GM10248 (cell line): Measurements from ENCODE around the gene QKI.

Experiments
- CTCF ChIA-PET: fragments of 300-600 bp; sonication (Branson Sonifier 250); formaldehyde crosslinking; extraction: SDS; loops from one replicate; lab custom pipeline; 2021; ENCODE audit warnings: antibody characterized with exemption; lab: Yijun Ruan, JAX
- POLR2A ChIA-PET: fragments of 350-650 bp; sonication (Branson Sonifier 250); formaldehyde crosslinking; extraction: SDS; loops from one replicate; lab custom pipeline; 2020; ENCODE audit warnings: antibody characterized with exemption; lab: Yijun Ruan, JAX
- DNase-seq: peaks from one replicate; pipeline ENCODE4 v3.0.0; 2012; ENCODE audit errors: extremely low spot score
- TF ChIP-seq, protein P1 (sequence below): IDR thresholded peaks from 2 replicates; pipeline ENCODE4 v1.5.1; 2012; ENCODE audit warnings: mild to moderate bottlenecking, low read depth; ENCODE audit errors: extremely low read depth, missing control alignments, control extremely low read depth

QKI gene

DNA sequence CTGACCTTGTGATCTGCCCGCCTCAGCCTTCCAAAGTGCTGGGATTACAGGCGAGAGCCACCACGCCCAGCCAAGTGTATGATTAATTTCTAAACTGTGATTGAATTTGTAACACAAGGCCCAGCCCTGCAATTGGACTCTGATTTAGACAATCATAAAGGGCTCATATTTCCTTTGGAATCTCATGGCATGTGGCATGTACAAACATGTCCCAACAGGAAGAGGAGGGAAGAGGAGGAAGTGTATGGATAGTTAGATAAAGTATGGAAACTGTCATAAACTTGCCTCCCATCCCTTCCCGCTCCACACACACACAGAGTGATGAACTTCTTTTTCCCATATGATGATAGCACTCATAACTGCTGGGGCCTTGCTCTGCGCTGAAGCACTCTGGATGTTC is 27.2 kb upstream of the QKI start:
- TF ChIP-seq, protein P1, sequence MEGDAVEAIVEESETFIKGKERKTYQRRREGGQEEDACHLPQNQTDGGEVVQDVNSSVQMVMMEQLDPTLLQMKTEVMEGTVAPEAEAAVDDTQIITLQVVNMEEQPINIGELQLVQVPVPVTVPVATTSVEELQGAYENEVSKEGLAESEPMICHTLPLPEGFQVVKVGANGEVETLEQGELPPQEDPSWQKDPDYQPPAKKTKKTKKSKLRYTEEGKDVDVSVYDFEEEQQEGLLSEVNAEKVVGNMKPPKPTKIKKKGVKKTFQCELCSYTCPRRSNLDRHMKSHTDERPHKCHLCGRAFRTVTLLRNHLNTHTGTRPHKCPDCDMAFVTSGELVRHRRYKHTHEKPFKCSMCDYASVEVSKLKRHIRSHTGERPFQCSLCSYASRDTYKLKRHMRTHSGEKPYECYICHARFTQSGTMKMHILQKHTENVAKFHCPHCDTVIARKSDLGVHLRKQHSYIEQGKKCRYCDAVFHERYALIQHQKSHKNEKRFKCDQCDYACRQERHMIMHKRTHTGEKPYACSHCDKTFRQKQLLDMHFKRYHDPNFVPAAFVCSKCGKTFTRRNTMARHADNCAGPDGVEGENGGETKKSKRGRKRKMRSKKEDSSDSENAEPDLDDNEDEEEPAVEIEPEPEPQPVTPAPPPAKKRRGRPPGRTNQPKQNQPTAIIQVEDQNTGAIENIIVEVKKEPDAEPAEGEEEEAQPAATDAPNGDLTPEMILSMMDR, result no peak
- POLR2A ChIA-PET, result no interaction called here
- CTCF ChIA-PET, result no interaction called here
- DNase-seq, result no peak

DNA sequence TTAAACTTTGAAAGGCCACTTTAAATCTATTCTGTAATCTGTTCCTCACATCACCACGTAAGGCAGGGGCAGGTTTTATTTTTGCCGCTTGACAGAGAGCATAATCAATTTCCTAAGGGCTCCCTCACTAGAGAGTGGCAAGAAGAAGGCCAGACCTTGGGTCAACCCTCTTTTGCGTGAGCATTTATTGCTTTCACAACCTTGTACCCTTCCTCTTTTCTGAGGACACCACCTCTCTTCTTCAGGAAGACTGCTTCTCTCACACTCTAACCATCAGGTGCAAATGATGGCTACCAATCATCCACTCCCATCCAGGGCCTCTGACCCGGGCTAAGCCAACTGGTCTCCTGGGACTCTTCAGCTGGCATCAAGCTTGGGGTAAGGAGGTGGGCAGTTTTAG is 25.2 kb upstream of the QKI start:
- no peak for DNase-seq
- CTCF ChIA-PET, result interaction anchor here (0.7 kb wide), 1 partner anchor 11 kb away, joined by 3 read pairs; no protein-coding TSS in a partner anchor
- POLR2A ChIA-PET, result no interaction called here
- TF ChIP-seq, protein P1, result no peak

- ChIA-PET CTCF (interaction anchor here (1.4 to 2.3 kb wide), 2 partner anchors 13 to 31 kb away, joined by 4 to 6 read pairs; no protein-coding TSS in a partner anchor), POLR2A (no interaction called here)
- TF ChIP-seq, protein P1, result no peak
- DNase-seq, result no peak
These were observed 23.7 kb upstream of the QKI start for GRCh38 chr6:163390770-163391169.

- no peak for DNase-seq
- ChIA-PET POLR2A (no interaction called here), CTCF (interaction anchor here (1.3 to 2.3 kb wide), 4 partner anchors 10 to 33 kb away, joined by 4 to 6 read pairs (median 4); no protein-coding TSS in a partner anchor)
- TF ChIP-seq, protein P1, result no peak
These were observed 22.5 kb upstream of the QKI start for GRCh38 chr6:163391985-163392384.

DNA sequence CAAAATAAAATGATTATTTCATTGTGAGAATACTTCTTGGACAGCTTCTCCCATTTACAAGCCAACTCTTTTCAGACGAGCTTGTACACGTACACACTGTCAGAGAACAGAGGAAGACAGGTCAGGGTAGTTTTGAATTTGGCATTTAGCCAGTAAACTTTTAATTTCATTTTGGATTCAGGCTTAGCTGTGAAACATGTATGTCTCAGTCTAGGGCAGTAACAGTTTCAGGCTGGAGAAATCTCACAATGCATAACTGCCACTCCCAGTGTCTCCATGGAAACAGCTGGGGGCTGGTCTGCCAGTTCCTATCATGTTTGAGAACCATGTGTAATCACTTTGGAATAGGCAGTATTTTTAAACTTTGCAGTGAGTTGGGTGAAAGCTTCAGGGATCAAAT is 22.0 kb upstream of the QKI start:
- TF ChIP-seq, protein P1, result no peak
- DNase-seq, result no peak
- POLR2A ChIA-PET, result no interaction called here
- CTCF ChIA-PET, result interaction anchor here (1.2 to 2.3 kb wide), 4 partner anchors 10 to 32 kb away, joined by 4 to 6 read pairs (median 4); no protein-coding TSS in a partner anchor

- DNase-seq, result no peak
- TF ChIP-seq, protein P1, result no peak
- CTCF ChIA-PET, result interaction anchor here (1.0 kb wide), 1 partner anchor 10 kb away, joined by 6 read pairs; no protein-coding TSS in a partner anchor
- POLR2A ChIA-PET, result no interaction called here
These were observed 20.6 kb upstream of the QKI start for GRCh38 chr6:163393923-163394322.
